ENCODE measurements around the gene RBM23.
"Not testable (repeated sequence)": the region's sequence is repeated elsewhere in the genome, so short reads cannot be mapped to it uniquely, and the experiment has no call there.

The RBM23 gene

DNA sequence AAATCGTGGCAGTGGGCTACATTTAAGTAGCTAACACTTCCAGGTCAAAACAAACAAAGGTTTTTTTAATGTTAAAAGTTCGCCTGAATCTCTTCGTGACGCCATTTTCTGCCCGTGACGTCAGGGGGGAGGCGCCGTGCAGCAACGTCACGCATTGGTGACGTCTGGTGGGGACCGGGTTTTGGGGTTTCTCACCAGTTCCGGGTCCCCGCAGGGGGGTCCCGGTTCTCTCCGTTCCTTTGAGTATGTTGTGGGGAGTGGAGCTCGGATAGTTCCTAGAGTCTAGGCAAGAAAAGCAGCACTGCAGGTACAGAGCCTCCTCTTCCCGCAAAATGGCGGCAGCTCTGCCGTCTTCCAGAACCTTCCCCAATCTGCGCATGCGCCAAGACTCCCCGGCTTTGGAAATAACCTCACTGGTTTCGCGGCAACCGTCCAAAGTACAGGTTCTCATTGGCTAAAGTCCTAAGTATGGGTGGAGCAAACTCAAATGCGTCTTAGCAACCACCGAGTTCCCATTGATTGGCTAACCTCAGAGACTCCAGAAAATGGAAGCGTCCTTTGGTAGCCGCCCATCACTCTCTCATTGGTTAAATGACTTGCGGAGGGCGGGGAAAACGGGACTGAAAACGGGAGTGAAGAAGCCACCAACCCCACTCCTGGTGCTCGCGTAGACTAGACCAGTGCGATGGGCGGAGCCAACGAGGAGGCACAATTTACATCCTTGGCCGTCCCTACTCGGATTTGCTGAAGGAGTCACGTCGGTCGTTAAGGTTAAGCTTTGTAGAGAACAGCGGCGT lies at the start of gene RBM23:
Gene RBM23 (minus strand): TSS at position 346 of the 797 bp plus-strand sequence.
- DNase-seq (ENCODE audit: low read depth), result peak; percentile 99

DNA sequence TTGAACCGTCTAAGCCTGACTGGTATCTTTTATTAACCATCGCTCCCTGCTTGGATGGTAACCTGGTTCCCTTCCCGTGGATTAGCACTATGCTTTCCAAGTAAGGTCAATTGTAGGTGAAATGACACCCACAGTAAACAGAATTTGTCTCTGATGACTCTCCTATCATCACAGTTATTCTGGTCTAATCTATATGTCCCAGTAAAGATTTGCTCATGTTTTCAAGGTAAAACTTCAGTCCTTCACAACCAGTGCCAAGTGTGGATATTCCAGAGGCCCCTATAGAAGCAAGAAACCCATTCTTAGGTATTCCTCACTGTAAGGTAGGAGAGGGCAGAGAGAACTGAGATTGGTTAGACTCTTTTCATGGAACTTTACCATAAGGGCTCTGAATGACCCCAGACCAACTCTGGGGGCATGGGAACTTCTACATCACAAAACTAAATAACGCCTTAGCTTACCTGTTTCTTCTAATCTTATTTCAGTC lies 47.9 kb upstream of the RBM23 start:
- no peak for DNase-seq (ENCODE audit: low read depth)

DNA sequence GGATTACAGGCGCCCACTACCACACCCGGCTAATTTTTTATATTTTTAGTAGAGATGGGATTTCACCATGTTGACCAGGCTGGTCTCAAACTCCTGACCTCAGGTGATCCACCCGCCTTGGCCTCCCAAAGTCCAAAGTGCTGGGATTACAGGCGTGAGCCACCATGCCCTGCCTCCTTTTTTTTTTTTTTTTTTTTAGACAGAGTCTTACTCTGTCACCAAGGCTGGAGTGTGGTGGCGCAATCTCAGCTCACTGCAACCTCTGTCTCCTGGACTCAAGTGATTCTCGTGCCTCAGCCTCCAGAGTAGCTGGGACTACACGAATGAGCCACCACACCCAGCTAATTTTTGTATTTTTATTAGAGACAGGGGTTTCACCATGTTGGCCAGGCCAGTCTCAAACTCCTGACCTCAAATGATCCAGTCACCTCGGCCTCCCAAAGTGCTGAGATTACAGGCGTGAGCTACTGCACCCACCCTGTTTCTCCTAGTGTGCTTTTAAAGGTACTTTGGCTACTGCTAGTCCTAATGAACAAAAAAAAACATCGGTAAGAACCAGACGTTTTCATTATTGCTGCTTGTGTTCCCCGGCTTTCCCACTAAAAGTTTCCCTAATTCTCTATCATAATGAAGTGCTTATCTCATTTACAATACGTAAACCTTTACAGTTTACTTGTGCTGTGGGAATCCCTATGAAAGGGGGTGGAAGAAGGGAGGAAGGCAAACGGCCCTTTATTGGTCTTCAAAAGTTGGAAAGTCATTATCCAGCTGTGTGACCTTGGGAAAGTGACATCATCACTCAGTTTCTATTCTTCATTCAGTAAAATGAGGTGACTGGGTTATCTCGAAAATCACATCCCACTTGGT lies 47.2 kb upstream of the RBM23 start:
- not testable (repeated sequence) for DNase-seq (ENCODE audit: low read depth)

DNA sequence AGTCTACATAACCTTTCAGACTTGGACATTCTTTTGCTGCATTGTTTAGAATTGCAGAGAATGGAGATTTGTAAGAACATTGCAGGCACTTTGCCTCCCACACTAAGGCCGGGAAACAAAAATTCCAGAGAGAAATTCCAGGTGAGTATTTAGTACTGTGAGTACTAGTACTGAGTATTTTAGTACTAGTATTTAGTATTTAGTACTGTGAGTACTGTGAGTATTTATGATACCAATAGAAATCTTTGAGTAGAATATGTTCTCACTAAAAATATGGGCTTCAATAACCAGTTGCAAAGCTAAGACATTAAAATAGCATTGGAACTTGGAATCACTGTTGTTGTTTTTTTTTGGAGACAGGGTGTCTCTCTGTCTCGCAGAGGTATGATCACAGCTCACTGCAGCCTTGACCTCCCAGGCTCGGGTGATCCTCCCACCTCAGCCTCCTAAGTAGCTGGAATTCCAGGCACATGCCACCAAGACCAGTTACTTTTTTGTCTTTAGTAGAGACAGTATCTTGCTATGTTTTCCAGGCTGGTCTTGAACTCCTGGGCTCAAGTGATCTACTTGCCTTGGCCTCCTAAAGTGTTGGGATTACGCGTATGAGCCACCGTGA lies 43.2 kb upstream of the RBM23 start:
- DNase-seq (ENCODE audit: low read depth), result no peak

DNA sequence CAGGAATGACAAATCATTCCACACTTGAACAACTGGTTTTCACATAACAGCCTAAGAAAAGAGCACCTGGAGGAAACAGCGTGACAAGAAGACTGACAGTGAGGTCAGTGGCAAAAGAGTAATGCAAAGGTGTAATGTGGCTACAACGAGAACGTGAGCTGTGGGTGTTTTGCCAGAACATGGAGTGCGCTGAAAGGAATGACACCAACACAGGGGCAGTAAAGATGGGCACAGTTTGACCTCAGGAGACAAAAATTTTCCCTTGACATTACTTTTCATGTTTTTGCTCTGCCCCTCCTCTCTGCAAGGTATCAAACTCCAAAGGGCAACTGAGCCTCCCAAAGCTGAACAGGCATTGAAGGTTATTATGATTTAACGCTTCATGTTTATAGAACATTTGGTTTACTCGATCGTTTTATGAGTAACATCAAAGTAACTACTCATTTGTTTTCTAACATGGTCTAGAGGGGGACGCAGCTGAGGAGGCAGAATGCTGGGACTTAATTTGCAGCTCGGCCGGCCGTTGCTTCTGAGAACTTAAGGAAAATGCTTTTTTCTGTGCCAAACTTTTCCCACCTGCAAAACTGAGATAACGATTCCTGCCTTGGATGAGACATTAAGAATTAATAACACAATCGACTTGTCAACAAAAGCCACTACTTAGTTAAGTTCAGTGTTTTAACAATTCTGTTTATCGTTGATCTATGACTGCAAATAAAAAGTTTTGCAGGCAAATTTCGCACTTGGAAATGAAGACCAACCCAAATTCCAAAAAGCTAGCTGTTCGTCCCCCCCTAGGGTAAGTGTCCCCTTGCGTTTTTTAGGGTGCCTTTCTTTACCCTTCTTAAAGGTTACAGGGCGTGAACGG lies 37.0 kb upstream of the RBM23 start:
- DNase-seq (ENCODE audit: low read depth), result no peak

DNA sequence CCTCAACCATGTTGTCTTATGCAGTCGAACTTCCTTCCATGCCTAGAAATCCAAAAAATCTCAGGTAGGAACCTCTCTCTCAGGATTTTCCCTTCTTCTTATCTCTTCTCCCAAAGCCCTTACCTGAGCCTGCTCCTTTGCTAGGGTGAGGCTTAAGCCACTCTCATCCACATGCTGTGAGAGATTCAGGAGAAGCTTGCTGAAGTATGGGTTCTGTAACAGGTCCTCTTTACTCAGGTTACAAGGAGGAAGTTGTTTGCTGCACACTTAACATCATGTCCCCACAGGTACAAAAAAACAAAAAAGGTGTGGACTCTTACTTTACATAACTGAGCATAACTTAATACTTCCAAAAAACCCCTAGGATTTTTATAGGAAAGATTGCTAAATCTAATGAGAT lies 33.5 kb upstream of the RBM23 start:
- DNase-seq (ENCODE audit: low read depth), result no peak

DNA sequence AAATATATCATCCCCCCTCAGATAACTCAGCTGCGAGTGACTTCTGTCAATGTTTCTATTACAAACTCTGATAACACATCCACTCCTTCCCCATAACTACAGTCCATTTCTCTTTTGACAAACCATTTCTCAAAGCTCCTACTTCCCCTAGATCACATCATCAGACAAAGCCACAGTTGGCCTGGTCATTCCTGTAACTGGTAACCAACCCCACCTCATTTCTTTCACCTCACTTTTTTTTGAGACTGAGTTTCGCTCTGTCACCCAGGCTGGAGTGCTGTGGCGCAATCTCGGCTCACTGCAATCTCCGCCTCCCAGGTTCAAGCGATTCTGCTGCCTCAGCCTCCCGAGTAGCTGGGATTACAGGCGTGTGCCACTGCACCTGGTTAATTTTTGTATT lies 32.8 kb upstream of the RBM23 start:
- not testable (repeated sequence) for DNase-seq (ENCODE audit: low read depth)

DNA sequence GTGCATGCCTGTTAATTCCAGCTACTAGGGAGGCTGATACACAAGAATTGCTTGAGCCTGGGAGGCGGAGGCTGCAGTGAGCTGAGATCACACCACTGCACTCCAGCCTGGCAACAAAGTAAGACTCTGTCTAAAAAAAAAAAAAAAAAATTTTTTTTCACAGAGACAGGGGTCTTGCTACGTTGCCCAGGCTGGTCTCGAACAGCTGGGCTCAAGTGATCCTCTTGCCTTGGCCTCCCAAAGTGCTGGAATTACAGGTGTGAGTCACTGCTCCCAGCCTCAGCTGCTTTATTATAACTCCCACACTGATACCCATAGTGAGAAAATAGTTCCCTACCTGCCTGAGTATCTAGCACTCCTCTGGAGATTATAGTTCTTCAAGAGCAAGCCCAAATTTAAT lies 26.7 kb upstream of the RBM23 start:
- no peak for DNase-seq (ENCODE audit: low read depth)

DNA sequence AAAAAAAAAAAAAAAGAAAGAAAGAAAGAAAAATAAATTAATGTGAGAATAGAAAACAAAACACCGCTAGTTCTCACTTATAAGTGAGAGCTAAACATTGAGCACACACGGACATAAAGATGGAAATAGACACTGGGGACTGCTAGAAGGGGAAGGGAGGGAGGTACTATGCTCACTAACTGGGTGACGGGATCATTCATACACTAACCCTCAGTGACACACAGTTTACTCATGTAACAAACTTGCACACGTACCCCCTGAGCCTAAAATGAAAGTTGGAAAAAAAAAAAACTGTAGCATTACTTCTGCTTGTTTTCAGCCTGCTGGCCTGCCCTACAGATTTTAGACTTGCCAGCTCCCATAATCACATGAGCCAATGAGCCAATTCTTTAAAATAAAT lies 20.7 kb upstream of the RBM23 start:
- no peak for DNase-seq (ENCODE audit: low read depth)

DNA sequence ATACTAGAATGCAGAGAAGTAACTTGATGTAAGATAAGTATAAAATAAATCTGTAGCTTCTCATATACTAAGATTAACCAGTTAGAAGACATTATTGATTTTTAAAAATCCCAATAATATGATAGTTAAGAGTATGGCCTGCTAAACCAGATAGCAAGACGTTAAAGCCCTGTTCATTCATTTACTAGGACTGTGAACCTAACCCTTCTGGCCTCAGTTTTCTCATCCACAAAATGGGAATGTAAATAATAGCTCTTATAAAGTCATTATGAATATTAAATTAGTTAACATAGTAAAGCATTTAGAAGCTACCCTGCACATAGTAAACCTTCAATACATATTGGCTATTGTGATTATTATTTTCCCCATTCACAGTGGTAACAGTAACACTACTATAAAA lies 16.2 kb upstream of the RBM23 start:
- no peak for DNase-seq (ENCODE audit: low read depth)

DNA sequence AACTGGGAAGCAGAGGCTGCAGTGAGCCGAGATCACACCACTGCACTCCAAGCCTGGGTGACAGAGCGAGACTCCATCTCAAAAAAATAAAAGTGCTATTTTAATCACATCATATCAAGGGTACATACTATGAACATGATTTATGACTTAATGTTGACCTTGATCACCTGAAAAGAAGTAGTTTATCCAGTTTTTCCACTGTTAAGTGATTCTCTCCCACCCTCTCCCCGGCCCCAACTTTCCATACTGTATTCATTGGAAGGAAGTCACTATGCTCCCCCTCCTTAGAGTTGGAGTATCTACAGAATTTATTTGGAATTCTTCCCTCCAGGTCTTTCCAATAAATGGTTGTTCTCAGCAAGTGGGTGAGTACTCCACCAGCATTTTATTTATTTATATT lies 13.2 kb upstream of the RBM23 start:
- DNase-seq (ENCODE audit: low read depth), result no peak

DNA sequence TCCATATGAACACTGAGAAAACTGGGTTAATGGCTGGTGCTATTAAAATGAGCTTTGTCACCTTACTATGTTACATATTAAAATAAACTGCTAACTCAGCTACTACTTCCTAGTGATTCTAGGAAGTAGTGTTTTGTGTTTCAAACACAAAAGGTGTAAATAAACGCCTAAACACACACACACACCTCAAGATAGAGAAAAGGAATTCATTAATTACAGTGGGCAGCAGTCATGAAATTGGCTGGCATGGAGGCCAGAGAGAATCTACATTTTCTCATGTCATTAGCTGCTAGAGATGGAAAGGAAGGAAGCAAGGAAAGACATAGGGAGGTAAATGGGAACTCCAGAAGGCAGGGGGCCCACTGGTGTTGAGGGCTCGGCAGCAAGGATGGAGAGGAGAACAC lies 11.0 kb upstream of the RBM23 start:
- no peak for DNase-seq (ENCODE audit: low read depth)

DNA sequence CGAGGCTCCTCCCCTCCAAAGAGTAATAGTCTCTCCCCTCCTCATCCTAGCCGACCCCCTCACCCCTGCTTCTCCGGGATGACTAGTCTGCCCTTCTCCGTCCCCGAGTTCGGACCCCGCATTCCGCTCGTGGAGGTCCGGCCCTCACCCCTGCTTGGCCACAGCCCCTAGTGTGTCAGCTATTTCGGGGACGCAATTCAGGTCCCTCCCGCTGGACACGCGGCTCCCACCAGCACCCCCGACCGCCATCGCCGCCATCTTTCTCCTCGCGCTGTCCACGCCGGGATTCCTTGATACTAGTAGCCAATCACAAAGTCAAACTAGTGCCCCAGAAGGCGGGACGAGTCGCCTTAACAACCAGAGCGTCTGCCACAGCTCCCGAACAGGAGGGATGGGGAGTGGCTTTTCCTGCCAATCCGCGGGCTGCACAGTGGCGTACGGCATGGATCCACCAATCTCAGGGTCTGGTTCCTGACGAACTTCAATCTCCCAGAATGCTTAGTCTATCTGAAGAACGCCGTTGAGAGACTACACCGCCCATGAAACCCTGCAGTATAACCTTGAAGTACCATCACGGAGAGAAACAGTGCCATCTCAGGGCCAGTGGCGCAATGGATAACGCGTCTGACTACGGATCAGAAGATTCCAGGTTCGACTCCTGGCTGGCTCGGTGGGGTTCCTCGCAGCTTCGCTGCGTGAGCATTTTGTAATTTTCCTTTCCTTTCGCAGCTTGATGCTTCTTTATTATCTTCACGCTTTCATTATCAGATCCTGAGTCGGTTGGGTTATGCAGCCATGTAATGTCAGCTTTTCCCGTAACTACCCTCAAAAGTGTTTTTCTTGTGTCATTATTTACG lies 10.4 kb upstream of the RBM23 start, which contains the start of gene PRMT5:
Gene PRMT5 (minus strand): TSS at position 273 of the 857 bp plus-strand sequence. CDS start 15 bp downstream, at position 258.
- peak; percentile 92 for DNase-seq (ENCODE audit: low read depth)

DNA sequence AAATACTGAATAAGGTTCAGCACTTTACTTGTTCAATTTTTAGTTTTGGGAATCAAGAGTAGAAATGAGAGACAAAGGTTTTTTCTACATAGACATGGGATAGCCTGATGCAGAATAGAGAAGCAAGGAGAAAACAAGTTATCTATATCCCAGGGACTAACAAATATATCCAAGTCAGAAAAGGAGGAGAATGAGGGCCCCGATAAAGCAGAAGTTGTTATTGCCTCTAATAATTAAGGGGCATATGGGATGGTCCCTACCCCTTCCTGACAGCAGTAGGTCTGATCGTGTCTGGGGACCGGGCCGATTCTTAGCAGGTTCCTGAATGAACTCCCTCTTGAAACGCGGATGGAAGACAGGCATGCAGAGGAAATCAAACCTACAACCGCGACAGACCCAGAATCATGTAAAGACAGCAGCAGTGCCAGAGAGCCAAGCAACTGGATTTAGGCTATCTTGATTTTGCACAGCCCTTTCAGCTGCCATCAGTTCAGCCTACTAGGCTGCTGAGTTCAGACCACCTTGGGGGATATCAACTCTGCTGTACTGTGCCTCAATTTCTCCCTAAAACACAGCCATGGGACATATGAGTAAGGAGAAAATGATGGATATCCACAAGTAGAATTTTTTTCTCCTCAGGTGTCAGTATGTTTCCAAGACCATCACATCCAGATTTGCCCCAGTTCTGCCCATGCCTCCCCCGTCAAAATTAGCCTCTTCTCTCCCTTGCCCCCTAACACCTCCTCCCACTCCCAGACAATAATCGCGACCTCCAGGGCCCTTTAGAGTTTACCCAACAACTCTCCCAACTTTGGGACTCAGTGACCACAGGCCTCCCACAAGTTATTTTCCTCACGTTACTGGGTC lies 9.5 kb upstream of the RBM23 start:
- DNase-seq (ENCODE audit: low read depth), result no peak

DNA sequence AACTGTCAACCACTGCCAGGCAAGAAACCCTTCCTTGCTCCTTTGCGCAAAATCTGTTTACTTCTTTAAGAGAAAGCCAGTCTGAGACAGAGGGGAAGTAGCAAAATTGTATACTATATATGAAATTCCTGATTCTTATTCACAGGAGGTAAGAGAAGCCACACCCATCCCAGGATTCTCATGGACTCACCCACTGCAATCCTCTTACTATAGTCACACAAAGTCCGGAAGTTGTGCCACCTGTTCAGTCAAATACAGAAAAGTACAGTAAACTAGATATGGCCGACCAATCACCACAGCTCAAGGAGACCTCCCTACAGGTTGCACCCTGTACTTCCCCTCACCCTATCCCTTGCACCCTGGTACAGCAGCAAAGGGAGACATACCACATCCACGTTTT lies 7.4 kb upstream of the RBM23 start:
- no peak for DNase-seq (ENCODE audit: low read depth)

DNA sequence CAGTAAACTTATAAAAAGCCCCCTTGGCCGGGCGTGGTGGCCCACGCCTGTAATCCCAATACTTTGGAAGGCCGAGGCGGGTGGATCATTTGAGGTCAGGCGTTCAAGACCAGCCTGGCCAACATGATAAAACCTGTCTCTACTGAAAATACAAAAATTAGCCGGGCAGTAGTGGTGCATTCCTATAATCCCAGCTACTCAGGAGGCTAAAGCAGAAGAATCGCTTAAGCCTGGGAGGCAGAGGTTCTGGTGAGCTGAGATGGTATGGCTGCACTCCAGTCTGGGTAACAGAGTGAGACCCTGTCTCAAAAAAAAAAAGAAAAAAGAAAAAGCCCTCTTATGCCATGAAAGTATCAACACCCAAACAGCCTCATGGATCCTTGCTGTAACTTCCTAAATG lies 6.6 kb upstream of the RBM23 start:
- no peak for DNase-seq (ENCODE audit: low read depth)

DNA sequence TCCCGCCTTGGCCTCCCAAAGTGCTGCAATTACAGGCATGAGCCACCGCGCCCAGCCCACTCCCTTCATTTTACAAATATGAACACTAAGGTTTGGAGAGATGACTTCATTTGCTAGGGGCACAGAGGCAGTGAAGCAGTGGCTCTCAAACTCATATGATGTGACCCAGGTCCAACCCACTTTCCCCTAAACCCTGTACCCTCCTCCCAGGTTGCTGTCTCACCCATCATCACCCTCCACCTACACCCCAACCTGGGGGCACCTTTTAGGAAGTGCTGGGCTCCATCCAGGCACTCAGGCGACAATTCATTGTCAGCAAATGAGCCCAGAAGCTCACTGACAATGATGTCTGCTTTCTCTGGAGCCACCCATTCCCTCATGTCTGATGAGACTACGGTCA lies 4.8 kb upstream of the RBM23 start:
- DNase-seq (ENCODE audit: low read depth), result no peak

DNA sequence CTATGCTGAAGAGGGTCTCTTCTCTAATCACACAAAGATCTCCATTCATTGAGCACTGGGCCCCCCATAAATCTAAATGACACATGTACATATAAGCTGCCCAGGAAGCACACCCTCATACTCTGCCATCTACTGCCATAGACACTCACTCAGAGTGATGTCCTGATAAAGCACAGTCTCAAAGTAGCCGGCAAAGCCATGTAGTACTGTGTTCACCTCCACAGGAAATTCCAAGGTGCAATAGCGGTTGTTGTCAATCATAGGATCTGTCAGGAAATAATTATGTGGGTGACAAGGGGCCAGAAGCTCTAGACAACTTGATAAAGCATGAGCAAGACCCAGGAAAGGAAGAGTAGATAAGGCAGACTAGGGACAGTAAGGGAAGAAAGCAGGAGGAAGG lies 3.3 kb upstream of the RBM23 start:
- no peak for DNase-seq (ENCODE audit: low read depth)

DNA sequence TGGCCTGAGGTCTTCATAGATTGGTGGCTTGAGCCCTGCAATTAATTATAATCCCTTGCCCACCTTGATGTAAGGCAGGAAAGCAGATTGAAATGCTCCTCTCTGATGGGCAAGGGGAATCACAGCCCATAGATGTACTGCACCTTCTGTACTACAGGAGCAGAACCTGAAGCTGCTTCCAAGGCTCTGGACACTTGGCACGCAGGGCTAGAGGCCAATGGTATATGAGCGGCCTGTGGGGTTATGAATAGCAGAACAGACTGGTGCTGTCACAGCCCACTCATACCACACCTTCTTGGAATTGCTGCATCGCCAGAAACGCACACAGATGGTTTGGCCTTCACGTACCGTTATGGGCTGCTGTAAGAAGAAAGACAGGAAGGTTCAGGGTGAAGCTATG lies 1.7 kb upstream of the RBM23 start:
- DNase-seq (ENCODE audit: low read depth), result no peak

DNA sequence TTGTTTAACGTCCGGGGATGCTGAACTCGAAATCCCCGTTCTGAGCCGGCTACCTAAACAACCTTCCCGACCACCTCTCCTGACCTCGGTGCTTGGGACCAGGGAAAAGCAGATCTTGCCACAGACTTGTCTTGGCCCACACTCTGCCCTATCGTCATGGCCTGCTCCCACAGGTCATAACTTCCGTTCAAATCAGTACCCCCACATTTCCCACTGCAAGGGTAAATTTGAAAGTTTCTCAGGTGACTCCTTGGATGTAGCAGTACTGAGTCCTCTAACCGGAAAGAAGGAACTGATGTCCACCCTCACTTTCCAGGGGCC lies 612 bp upstream of the RBM23 start:
- DNase-seq (ENCODE audit: low read depth), result no peak
